ENCODE data around the gene MRPS31.
A peak's percentile ranks its signal among the peaks of the same experiment; 100 is the strongest.

Gene MRPS31

GRCh38 chr13:40779796-40780285 is 8.9 kb upstream of the MRPS31 start:
- H3K4me3 ChIP-seq (ENCODE audit: low read depth, low read length), result no peak overlapping the region
- TF ChIP-seq CTCF (IDR thresholded peaks at IDR 0.05; ENCODE audit: low read depth, low read length), result no peak

- no peak overlapping the region for H3K4me3 ChIP-seq (ENCODE audit: low read depth, low read length)
- TF ChIP-seq CTCF (IDR thresholded peaks at IDR 0.05; ENCODE audit: low read depth, low read length), result no peak
These were observed 8.1 kb upstream of the MRPS31 start for GRCh38 chr13:40779049-40779448.

- no peak overlapping the region for H3K4me3 ChIP-seq (ENCODE audit: low read depth, low read length)
- TF ChIP-seq CTCF (IDR thresholded peaks at IDR 0.05; ENCODE audit: low read depth, low read length), result no peak
These were observed 6.8 kb upstream of the MRPS31 start for GRCh38 chr13:40777809-40778175.

GRCh38 chr13:40777166-40777808 is 6.3 kb upstream of the MRPS31 start:
- TF ChIP-seq CTCF (IDR thresholded peaks at IDR 0.05; ENCODE audit: low read depth, low read length), result peak; percentile 48; the same call in 1 of the 2 replicates

GRCh38 chr13:40776681-40777165 is 5.7 kb upstream of the MRPS31 start:
- TF ChIP-seq CTCF (IDR thresholded peaks at IDR 0.05; ENCODE audit: low read depth, low read length), result no peak
- no peak overlapping the region for H3K4me3 ChIP-seq (ENCODE audit: low read depth, low read length)

More at GRCh38 chr13:40777166-40777808, 6.3 kb upstream of the MRPS31 start:
- no peak overlapping the region for H3K4me3 ChIP-seq (ENCODE audit: low read depth, low read length)

- no peak for TF ChIP-seq CTCF (IDR thresholded peaks at IDR 0.05; ENCODE audit: low read depth, low read length)
- no peak overlapping the region for H3K4me3 ChIP-seq (ENCODE audit: low read depth, low read length)
These were observed 5.2 kb upstream of the MRPS31 start for GRCh38 chr13:40776232-40776631.

- no peak overlapping the region for H3K4me3 ChIP-seq (ENCODE audit: low read depth, low read length)
- no peak for TF ChIP-seq CTCF (IDR thresholded peaks at IDR 0.05; ENCODE audit: low read depth, low read length)
These were observed 3.7 kb upstream of the MRPS31 start for GRCh38 chr13:40774672-40775071.

Data from WI38 (cell line).